C4-2B (cell line): ENCODE measurements around the gene KCNK16.

ENCODE experiments used
- CTCF ChIP-seq: fragments of 450-650 bp; conservative IDR thresholded peaks from 2 replicates; pipeline ENCODE4 v1.5.1; 2017; ENCODE audit warnings: mild to moderate bottlenecking
- ZFX ChIP-seq: fragments of 450-650 bp; IDR thresholded peaks from 2 replicates; pipeline ENCODE4 v1.6.1; 2017

GRCh38 chr6:39269961-39270360, 52.5 kb downstream of the KCNK16 start:
- TF ChIP-seq CTCF (no peak), ZFX (no peak)
